Measurements from ENCODE around the gene TRIM46. TPM values are rescaled to one million over a fixed set of nuclear protein-coding genes. Genes with fewer than 3 reads are reported as not detected.

Gene TRIM46
- total and polyA plus RNA-seq, 9 of the 15 experiments (the other 6 are each of a cell fraction or from before 2014, with no cell fraction given) = 0.05 to 0.60 (median 0.16) TPM; not detected in 3

DNA sequence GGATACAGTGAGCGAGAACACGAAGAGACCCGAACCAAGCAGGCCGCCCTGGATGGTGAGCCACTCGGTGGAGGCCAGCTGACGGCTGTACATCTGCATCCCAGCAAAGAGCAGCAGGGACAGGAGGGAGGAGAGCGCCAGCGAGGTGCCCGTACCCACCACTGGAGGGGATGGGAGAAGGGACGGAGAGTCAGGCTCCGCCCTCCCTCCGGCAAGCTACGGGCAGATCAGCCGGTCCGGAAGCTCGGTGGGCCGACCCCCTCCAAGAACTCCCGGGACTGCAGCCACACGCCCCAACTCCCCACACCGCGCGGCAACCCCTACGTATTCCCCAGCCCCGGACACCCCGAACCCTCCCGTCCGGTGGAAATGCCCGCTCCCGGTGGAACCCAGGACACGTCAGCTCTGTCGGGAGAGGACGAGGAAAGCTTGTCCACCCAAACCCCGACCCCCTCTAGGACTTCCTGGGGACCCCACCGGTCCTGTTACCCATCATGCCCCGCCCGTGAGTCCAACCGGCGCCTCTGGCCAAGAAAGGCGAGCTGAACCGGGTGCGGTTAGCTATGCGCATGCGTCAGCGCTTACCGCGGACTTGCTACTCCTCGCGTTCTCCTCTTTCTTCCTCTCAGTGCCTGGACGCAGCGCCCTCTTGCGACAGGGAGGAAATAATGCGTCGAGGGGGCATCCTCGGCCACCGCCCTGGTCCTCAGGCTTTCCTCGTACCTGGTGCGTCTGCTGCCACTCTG, 744 bp upstream of the TRIM46 start, which contains the start of gene KRTCAP2 (continued):
- TF ChIP-seq ZBTB40 (IDR thresholded peaks at IDR 0.05) = 0 out of 2 replicates have a peak, but pooled peaks have one; percentile 11
- no peak for TF ChIP-seq ZBTB40 (CRISPR knock-in tag; IDR thresholded peaks at IDR 0.05)
- TF ChIP-seq FOXJ2 (tag; IDR thresholded peaks at IDR 0.05) = no peak
- TF ChIP-seq POLR2B (IDR thresholded peaks at IDR 0.05; ENCODE audit: low read depth, partially characterized antibody) = peak; percentile 94
- TF ChIP-seq CREB1 (IDR thresholded peaks at IDR 0.05) = peak; percentile 45; the same call in 1 of the 2 replicates
- peak; percentile 77 for TF ChIP-seq CREB1 (CRISPR knock-in tag; IDR thresholded peaks at IDR 0.05)
- TF ChIP-seq BCOR (IDR thresholded peaks at IDR 0.05) = no peak
- TF ChIP-seq ZEB2 (IDR thresholded peaks at IDR 0.05) = no peak
- TF ChIP-seq, protein P1, sequence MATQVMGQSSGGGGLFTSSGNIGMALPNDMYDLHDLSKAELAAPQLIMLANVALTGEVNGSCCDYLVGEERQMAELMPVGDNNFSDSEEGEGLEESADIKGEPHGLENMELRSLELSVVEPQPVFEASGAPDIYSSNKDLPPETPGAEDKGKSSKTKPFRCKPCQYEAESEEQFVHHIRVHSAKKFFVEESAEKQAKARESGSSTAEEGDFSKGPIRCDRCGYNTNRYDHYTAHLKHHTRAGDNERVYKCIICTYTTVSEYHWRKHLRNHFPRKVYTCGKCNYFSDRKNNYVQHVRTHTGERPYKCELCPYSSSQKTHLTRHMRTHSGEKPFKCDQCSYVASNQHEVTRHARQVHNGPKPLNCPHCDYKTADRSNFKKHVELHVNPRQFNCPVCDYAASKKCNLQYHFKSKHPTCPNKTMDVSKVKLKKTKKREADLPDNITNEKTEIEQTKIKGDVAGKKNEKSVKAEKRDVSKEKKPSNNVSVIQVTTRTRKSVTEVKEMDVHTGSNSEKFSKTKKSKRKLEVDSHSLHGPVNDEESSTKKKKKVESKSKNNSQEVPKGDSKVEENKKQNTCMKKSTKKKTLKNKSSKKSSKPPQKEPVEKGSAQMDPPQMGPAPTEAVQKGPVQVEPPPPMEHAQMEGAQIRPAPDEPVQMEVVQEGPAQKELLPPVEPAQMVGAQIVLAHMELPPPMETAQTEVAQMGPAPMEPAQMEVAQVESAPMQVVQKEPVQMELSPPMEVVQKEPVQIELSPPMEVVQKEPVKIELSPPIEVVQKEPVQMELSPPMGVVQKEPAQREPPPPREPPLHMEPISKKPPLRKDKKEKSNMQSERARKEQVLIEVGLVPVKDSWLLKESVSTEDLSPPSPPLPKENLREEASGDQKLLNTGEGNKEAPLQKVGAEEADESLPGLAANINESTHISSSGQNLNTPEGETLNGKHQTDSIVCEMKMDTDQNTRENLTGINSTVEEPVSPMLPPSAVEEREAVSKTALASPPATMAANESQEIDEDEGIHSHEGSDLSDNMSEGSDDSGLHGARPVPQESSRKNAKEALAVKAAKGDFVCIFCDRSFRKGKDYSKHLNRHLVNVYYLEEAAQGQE (IDR thresholded peaks at IDR 0.05; ENCODE audit: borderline replicate concordance) = peak; percentile 4; the same call in 1 of the 2 replicates
- TF ChIP-seq, protein P1 (CRISPR knock-in tag; IDR thresholded peaks at IDR 0.05; ENCODE audit: low read depth) = no peak
- TF ChIP-seq HDGF (IDR thresholded peaks at IDR 0.05) = no peak
- TF ChIP-seq GATAD2A (IDR thresholded peaks at IDR 0.05) = no peak
- no peak for TF ChIP-seq ZNF589 (CRISPR knock-in tag; IDR thresholded peaks at IDR 0.05; ENCODE audit: low read depth)
